ENCODE measurements around the gene TRIM17.

DNA sequence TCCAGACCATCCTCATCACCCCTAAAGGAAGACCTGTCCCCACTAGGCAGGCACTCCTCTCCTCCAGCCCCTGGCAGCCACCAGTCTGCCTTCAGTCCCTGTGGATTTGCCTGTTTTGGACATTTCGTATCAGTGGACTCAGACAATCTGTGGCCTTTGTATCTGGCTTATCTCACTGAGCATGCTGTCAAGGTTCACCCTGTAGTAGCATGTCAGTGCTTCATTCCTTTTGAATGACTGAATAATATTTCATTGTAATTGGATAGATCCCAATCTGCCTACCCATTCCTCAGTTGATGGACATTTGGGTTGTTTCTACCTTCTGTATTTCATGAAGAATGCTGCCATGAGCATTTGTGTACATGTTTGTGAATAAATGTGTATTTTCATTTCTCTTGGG, 37.6 kb upstream of the TRIM17 start:
- TF ChIP-seq, protein P1, sequence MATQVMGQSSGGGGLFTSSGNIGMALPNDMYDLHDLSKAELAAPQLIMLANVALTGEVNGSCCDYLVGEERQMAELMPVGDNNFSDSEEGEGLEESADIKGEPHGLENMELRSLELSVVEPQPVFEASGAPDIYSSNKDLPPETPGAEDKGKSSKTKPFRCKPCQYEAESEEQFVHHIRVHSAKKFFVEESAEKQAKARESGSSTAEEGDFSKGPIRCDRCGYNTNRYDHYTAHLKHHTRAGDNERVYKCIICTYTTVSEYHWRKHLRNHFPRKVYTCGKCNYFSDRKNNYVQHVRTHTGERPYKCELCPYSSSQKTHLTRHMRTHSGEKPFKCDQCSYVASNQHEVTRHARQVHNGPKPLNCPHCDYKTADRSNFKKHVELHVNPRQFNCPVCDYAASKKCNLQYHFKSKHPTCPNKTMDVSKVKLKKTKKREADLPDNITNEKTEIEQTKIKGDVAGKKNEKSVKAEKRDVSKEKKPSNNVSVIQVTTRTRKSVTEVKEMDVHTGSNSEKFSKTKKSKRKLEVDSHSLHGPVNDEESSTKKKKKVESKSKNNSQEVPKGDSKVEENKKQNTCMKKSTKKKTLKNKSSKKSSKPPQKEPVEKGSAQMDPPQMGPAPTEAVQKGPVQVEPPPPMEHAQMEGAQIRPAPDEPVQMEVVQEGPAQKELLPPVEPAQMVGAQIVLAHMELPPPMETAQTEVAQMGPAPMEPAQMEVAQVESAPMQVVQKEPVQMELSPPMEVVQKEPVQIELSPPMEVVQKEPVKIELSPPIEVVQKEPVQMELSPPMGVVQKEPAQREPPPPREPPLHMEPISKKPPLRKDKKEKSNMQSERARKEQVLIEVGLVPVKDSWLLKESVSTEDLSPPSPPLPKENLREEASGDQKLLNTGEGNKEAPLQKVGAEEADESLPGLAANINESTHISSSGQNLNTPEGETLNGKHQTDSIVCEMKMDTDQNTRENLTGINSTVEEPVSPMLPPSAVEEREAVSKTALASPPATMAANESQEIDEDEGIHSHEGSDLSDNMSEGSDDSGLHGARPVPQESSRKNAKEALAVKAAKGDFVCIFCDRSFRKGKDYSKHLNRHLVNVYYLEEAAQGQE (IDR thresholded peaks at IDR 0.05; ENCODE audit: borderline replicate concordance) = no peak
- TF ChIP-seq, protein P2, sequence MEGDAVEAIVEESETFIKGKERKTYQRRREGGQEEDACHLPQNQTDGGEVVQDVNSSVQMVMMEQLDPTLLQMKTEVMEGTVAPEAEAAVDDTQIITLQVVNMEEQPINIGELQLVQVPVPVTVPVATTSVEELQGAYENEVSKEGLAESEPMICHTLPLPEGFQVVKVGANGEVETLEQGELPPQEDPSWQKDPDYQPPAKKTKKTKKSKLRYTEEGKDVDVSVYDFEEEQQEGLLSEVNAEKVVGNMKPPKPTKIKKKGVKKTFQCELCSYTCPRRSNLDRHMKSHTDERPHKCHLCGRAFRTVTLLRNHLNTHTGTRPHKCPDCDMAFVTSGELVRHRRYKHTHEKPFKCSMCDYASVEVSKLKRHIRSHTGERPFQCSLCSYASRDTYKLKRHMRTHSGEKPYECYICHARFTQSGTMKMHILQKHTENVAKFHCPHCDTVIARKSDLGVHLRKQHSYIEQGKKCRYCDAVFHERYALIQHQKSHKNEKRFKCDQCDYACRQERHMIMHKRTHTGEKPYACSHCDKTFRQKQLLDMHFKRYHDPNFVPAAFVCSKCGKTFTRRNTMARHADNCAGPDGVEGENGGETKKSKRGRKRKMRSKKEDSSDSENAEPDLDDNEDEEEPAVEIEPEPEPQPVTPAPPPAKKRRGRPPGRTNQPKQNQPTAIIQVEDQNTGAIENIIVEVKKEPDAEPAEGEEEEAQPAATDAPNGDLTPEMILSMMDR (IDR thresholded peaks at IDR 0.05; ENCODE audit: poor library complexity, severe bottlenecking) = no peak
- no peak for TF ChIP-seq MXI1 (conservative IDR thresholded peaks at IDR 0.05; ENCODE audit: poor library complexity, severe bottlenecking)
